ENCODE measurements around the gene KRT36.

DNA sequence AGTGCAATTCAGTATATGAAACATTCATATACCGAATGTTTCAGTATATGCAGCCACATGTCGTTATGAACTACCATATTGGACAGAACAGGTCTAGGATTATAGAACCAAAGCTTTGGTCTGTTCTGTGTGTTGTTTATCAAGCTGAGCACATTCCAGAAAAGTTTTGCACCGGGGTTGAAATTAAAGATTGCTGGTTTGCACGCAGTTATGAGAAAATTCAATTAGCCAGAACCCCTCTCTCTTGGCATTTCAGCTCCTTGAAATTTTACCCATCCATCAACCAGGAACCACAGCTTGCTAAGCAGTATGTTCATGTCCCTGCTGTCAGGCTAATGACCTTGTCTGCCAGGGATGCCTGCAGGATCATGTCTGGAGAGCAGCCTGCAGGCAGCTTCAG, 32.0 kb downstream of the KRT36 start:
- TF ChIP-seq POLR2AphosphoS5 (IDR thresholded peaks at IDR 0.05) (no peak), CTCF (IDR thresholded peaks at IDR 0.05) (no peak)

All from upper lobe of left lung (tissue), 4 donors.